GM21515 (cell line): Measurements from ENCODE around the gene DENND1A.
A peak's percentile ranks its signal among the peaks of the same experiment; 100 is the strongest.

ENCODE experiments used
- ATAC-seq: cut with Tn5 transposase; IDR thresholded peaks from one replicate; pipeline ENCODE4 v1.9.1; 2021; ENCODE audit not compliant: unreplicated experiment

DENND1A gene

GRCh38 chr9:123597048-123597447 lies 332.9 kb downstream of the DENND1A start:
- no peak for ATAC-seq

GRCh38 chr9:123591283-123591682 lies 338.6 kb downstream of the DENND1A start:
- ATAC-seq, result no peak

GRCh38 chr9:123590499-123590898 lies 339.4 kb downstream of the DENND1A start:
- ATAC-seq, result no peak

- ATAC-seq, result no peak
Observed at GRCh38 chr9:123589361-123590239, 340.3 kb downstream of the DENND1A start.

GRCh38 chr9:123586275-123586674 lies 343.7 kb downstream of the DENND1A start:
- ATAC-seq, result no peak

- no peak for ATAC-seq
Observed at GRCh38 chr9:123584202-123585176, 345.4 kb downstream of the DENND1A start.

GRCh38 chr9:123583646-123584045 lies 346.3 kb downstream of the DENND1A start:
- no peak for ATAC-seq

- no peak for ATAC-seq
Observed at GRCh38 chr9:123571240-123571639, 358.7 kb downstream of the DENND1A start.

GRCh38 chr9:123568691-123569688 lies 360.9 kb downstream of the DENND1A start:
- no peak for ATAC-seq

GRCh38 chr9:123567013-123567412 lies 362.9 kb downstream of the DENND1A start:
- ATAC-seq, result no peak

GRCh38 chr9:123564652-123565051 lies 365.3 kb downstream of the DENND1A start:
- no peak for ATAC-seq

- peak; percentile 45 for ATAC-seq
Observed at GRCh38 chr9:123562844-123563346, 367.0 kb downstream of the DENND1A start.

- ATAC-seq, result no peak
Observed at GRCh38 chr9:123561046-123561445, 368.9 kb downstream of the DENND1A start.

GRCh38 chr9:123556464-123557435 lies 373.2 kb downstream of the DENND1A start:
- ATAC-seq, result no peak

GRCh38 chr9:123555646-123556045 lies 374.3 kb downstream of the DENND1A start:
- no peak for ATAC-seq

- no peak for ATAC-seq
Observed at GRCh38 chr9:123552530-123552929, 377.4 kb downstream of the DENND1A start.

GRCh38 chr9:123551734-123552133 lies 378.2 kb downstream of the DENND1A start:
- no peak for ATAC-seq

- ATAC-seq, result no peak
Observed at GRCh38 chr9:123550797-123551196, 379.1 kb downstream of the DENND1A start.

GRCh38 chr9:123550012-123550411 lies 379.9 kb downstream of the DENND1A start:
- ATAC-seq, result no peak
